GM10847 (cell line): ENCODE results near the gene EIF2A.

Experiments
- POLR2A ChIP-seq: IDR thresholded peaks from 2 replicates; pipeline ENCODE4 v1.6.1; 2011; ENCODE audit not compliant: insufficient read length; ENCODE audit errors: extremely low read depth

Gene EIF2A

GRCh38 chr3:150611666-150612065 lies 65.1 kb downstream of the EIF2A start:
- TF ChIP-seq POLR2A = no peak

GRCh38 chr3:150612494-150612893 lies 65.9 kb downstream of the EIF2A start:
- no peak for TF ChIP-seq POLR2A

- TF ChIP-seq POLR2A = no peak
These were observed 66.4 kb downstream of the EIF2A start for GRCh38 chr3:150613034-150613433.

- no peak for TF ChIP-seq POLR2A
These were observed 67.3 kb downstream of the EIF2A start for GRCh38 chr3:150613709-150614480.

GRCh38 chr3:150620002-150620689 lies 73.6 kb downstream of the EIF2A start:
- TF ChIP-seq POLR2A = no peak

- no peak for TF ChIP-seq POLR2A
These were observed 77.4 kb downstream of the EIF2A start for GRCh38 chr3:150623945-150624344.

GRCh38 chr3:150626148-150626930 lies 79.8 kb downstream of the EIF2A start:
- TF ChIP-seq POLR2A = no peak

GRCh38 chr3:150627557-150627956 lies 81.0 kb downstream of the EIF2A start:
- TF ChIP-seq POLR2A = no peak

GRCh38 chr3:150631515-150632221 lies 85.1 kb downstream of the EIF2A start:
- no peak for TF ChIP-seq POLR2A

- TF ChIP-seq POLR2A = no peak
These were observed 88.5 kb downstream of the EIF2A start for GRCh38 chr3:150635076-150635475.

GRCh38 chr3:150635526-150635925 lies 88.9 kb downstream of the EIF2A start:
- no peak for TF ChIP-seq POLR2A
